HG02885 (cell line): ENCODE results near the gene ADAM11.
A peak's percentile ranks its signal among the peaks of the same experiment; 100 is the strongest.

Experiments
- ATAC-seq: cut with Tn5 transposase; IDR thresholded peaks from one replicate; pipeline ENCODE4 v1.9.1; 2021; ENCODE audit warnings: mild to moderate bottlenecking; ENCODE audit not compliant: unreplicated experiment, poor library complexity

Gene ADAM11

GRCh38 chr17:44774271-44775135, 15.7 kb downstream of the ADAM11 start:
- ATAC-seq, result no peak

DNA sequence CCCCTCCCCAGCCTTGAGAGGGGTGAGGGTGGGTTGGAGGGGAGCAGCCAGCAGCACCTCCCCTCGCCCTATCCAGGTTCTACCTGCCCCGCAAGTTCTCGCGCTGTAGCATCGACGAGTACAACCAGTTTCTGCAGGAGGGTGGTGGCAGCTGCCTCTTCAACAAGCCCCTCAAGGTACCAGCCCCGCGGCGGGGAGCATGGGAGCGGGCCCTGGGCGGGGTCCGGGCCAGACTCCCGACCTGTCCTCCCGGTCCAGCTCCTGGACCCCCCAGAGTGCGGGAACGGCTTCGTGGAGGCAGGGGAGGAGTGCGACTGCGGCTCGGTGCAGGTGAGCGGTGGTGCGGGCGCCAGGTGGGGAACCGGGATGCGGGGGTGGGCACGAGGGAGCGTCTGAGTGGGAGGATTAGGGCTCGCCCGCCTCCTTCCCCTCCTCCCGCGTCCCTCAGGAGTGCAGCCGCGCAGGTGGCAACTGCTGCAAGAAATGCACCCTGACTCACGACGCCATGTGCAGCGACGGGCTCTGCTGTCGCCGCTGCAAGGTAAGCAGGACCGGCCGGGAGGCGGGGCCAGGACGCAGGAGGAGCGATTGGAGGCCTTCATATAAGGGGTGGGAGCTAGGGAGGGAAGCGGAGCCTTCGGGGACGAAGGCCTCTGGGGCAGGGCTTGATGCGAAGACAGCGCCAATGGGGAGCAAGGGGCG, 16.5 kb downstream of the ADAM11 start:
- ATAC-seq, result peak; percentile 87

DNA sequence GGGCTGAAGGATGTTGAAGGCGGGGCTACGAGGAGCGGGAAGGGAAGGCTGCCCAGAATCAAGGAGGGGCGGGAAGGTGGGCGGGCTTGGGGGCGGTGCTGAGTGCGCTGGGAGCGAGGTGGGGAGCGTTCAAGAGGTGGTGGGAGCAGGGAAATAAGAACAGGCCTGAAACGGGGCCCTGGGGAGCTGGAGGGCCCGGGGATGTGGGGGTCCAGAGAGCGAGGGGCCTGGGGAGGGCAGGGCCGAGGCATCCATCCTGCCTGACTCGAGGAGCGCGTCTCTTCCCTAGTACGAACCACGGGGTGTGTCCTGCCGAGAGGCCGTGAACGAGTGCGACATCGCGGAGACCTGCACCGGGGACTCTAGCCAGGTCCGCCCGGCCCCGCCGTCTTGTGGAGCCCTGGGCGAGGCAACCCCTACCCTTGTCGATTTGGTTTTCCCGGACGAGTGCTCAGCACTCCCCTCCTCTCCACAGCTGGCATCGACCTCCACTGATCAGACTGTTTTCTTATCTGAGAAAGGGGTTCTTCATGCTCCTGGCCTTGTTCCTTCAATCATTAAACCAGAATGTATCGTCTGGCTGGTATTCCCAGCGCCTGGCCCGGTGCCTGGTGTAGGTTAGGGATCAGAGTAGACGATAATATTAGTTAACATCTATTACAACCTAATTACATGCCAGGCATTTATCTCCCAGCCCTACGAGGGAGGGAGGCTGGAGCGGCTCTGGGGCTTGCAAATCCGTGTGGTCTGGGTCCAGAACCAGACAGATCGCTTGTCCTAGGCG, 17.2 kb downstream of the ADAM11 start:
- peak; percentile 6 for ATAC-seq

DNA sequence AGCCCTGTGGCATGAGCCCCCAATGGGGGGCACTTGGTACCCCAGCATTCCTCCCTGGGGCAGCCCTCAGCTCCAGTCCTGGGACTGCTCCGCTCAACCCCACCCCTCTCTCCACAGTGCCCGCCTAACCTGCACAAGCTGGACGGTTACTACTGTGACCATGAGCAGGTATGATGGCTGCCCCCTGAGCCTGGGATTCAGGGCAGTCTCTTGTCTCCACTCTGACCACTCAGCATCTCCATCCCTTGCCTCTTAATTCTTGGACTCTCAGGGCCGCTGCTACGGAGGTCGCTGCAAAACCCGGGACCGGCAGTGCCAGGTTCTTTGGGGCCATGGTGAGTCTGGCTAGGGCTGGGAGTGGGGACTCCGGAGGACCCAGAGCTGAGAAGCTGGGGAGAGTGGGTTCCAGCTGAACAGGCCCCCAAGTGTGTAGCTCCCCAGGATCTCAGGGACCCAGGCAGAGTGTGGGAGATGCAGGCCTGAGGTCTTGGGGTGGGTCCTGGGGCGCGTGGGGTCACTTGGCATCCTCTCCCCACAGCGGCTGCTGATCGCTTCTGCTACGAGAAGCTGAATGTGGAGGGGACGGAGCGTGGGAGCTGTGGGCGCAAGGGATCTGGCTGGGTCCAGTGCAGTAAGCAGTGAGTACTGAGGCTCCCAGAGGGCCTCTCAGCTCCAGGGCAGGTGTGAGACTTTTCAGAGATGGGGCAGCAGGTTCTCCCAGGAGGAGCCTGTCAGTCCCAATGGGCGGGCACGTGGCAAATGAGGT, 18.0 kb downstream of the ADAM11 start:
- no peak for ATAC-seq

DNA sequence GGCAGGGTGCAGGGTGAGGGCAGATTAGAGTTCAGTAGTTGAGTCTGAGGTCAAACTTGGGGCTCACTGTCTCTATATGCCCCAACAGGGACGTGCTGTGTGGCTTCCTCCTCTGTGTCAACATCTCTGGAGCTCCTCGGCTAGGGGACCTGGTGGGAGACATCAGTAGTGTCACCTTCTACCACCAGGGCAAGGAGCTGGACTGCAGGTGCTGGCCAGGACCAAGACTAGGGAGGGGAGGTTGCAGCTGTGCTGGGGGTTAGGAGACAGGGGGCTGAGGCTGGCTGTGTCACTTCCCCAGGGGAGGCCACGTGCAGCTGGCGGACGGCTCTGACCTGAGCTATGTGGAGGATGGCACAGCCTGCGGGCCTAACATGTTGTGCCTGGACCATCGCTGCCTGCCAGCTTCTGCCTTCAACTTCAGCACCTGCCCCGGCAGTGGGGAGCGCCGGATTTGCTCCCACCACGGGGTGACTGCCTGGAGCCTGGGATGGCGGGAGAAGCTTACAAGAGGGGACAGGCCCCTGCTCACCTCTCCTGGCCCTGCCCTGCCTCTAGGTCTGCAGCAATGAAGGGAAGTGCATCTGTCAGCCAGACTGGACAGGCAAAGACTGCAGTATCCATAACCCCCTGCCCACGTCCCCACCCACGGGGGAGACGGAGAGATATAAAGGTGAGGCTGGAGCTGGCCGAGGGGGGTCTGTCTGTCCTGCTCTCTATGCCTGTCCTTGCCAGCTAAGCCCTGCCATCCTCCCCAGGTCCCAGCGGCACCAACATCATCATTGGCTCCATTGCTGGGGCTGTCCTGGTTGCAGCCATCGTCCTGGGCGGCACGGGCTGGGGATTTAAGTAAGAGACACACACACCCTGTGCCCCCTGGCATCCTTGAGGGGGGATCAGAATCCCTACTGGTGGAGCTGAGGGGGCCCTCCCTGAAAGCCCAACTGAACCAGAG, 18.9 kb downstream of the ADAM11 start:
- no peak for ATAC-seq

DNA sequence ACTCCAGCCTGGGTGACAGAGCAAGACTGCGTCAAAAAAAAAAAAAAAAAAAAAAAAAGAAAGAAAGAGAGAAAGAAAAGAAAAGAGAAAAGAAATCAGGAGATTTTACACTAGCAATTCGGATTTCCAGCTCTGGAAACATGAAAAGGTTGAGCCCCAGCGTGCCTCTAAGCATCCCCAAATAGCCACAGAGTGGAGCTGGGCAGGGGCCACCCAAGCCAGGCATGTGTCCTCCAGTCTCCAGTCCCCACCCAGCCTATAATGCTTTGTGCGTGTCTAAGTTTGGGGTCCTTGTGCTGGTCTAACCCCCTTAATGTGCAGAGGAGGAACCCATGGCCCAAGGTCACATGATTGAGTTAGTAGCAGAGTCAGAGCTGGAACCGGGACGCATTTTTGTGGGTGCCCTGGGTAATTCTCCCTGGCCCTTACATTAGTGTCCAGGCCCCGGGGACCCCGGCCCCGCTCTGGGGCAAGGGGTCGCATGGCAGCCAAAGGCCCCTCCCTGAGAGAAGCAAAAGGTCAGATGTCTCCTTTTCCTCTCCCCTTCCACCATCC, 19.9 kb downstream of the ADAM11 start:
- ATAC-seq, result no peak

- no peak for ATAC-seq
Observed at GRCh38 chr17:44779211-44780025, 20.6 kb downstream of the ADAM11 start.

GRCh38 chr17:44780161-44780560, 21.4 kb downstream of the ADAM11 start:
- no peak for ATAC-seq

GRCh38 chr17:44780845-44781480, 22.2 kb downstream of the ADAM11 start:
- ATAC-seq, result no peak

DNA sequence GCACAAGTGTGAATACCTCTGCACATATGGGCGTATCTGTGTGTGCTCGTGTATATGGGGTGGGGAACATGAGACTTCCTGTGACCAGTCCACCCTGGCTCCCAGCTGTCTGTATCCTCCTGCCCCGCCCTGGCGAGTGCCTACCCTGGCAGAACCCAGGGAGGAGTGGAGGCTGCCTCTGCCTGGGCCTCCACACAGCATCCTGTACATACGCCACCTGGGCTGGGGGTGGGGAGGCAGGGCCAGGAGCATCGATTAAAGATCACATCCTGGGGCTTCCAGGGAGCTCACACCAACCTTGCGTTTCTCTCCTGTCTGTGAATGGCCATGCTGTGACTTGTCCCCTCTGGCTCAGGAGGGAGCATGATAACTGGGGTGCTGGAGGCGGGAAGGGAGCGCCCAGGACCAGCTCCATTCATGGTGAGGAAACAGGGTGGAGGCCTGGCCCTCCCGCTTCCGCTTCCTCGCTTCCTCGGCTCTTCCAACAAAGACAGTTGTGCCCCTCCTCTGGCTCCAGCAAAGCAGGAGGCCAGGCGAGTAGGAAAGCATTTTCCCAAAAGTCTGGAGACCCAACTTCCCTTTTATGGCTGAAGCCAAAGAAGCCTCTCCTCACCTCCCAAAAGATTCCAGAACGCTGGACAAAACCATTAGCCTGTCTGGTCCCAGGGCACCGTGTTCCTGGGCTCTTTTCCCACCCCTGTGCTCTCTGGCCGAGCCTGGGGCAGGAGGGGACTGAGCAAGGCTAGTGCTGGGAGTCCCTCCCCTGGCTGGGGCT, 22.9 kb downstream of the ADAM11 start:
- ATAC-seq, result no peak

DNA sequence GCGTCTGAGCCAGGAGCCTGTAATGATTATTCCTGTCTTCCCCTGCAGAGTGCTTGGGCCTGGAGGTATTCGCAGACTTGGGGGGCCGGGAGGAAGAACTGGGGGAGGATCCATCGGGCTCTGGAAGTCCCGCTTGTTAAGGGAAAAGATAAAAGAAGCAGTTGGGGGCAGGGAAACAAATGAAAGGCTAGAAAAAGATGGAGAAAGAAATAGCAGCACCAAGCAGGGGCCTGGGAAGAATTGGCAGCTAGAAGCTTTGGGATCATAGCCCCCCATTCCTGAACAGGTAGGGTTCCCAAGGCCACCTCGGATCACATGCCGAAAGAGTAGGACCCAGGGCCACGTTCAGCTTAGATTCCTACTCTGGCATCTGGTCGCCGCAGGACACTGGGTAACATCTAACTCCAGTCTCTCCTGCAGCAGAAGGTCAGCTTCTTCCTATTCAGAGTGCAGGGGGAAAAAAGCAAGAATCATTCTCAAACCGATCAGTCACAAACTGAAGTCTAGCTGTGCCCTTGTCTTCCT, 23.6 kb downstream of the ADAM11 start:
- ATAC-seq, result no peak

DNA sequence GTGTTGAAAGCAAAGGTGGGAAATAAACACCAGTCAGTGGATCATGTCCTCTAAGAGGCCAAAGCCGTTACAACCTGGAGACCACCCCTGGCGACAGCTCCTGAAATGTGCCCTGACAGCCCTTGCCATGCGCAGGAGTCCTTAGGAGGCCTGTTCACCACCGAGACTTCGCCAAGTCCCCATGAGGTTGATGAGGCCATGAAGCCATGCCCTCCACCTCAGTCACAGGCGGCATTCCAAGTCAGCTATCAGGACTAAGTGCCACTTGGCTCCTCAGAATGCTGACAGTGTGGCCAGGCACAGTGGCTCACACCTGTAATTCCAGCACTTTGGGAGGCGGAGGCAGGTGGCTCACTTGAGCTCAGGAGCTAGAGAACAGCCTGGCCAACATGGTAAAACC, 27.1 kb downstream of the ADAM11 start:
- ATAC-seq, result no peak

- ATAC-seq, result no peak
Observed at GRCh38 chr17:44786551-44787081, 27.8 kb downstream of the ADAM11 start.

- no peak for ATAC-seq
Observed at GRCh38 chr17:44787271-44787940, 28.6 kb downstream of the ADAM11 start.

GRCh38 chr17:44788139-44788538, 29.4 kb downstream of the ADAM11 start:
- no peak for ATAC-seq

GRCh38 chr17:44792276-44792675, 33.5 kb downstream of the ADAM11 start:
- ATAC-seq, result no peak
